Hippocampal formation (tissue), 2 donors: ENCODE data around the gene EFNA1.

ENCODE experiments used
- DNase-seq, 2 donors: peaks; one replicate each; lab custom pipeline; 2025; lab: John Stamatoyannopoulos, UW

The EFNA1 gene

GRCh38 chr1:155174324-155175280 is 46.9 kb downstream of the EFNA1 start:
- DNase-seq: no peak

GRCh38 chr1:155175281-155175926 is 47.7 kb downstream of the EFNA1 start:
- no peak for DNase-seq

- DNase-seq: no peak
Observed at GRCh38 chr1:155175927-155176371, 48.3 kb downstream of the EFNA1 start.

GRCh38 chr1:155176544-155177071 is 48.9 kb downstream of the EFNA1 start:
- peak; percentile 53 to 68 for DNase-seq

GRCh38 chr1:155177192-155177917 is 49.7 kb downstream of the EFNA1 start:
- no peak for DNase-seq

GRCh38 chr1:155177918-155178281 is 50.2 kb downstream of the EFNA1 start:
- no peak for DNase-seq

- DNase-seq: no peak
Observed at GRCh38 chr1:155178441-155179111, 50.9 kb downstream of the EFNA1 start.

- no peak for DNase-seq
Observed at GRCh38 chr1:155179112-155180031, 51.7 kb downstream of the EFNA1 start.

- no peak for DNase-seq
Observed at GRCh38 chr1:155181371-155182051, 53.8 kb downstream of the EFNA1 start.

- no peak for DNase-seq
Observed at GRCh38 chr1:155182052-155182550, 54.4 kb downstream of the EFNA1 start.

GRCh38 chr1:155183775-155184221 is 56.1 kb downstream of the EFNA1 start:
- no peak for DNase-seq

GRCh38 chr1:155184351-155184811 is 56.7 kb downstream of the EFNA1 start:
- DNase-seq: no peak
